OCI-LY3 (cell line): ENCODE measurements around the gene SSR4.

Experiments used
- H2AFZ ChIP-seq: fragments of 200-600, 300-600 bp; shearing (Covaris generic); 2 replicates; pipeline ENCODE4 v1.6.0; 2014; ENCODE audit warnings: antibody characterized with exemption, low read depth, low read length
- H3K27ac ChIP-seq: fragments of 200-600, 300-600 bp; sonication (generic); 2 replicates; pipeline ENCODE4 v1.5.1; 2014; ENCODE audit warnings: mild to moderate bottlenecking, low read length, moderate library complexity, mixed read lengths
- H3K27me3 ChIP-seq: fragments of 200-600, 300-600 bp; sonication (generic); 2 replicates; pipeline ENCODE4 v1.6.1; 2014; ENCODE audit warnings: low read depth, low read length, mixed read lengths
- H3K36me3 ChIP-seq: fragments of 200-600, 300-600 bp; sonication (generic); replicated peaks from 2 replicates; pipeline ENCODE3; 2014; ENCODE audit warnings: low read depth, low read length, mixed read lengths
- H3K4me1 ChIP-seq: fragments of 300-600, 200-600 bp; sonication (generic); 2 replicates; pipeline ENCODE4 v1.6.1; 2014; ENCODE audit warnings: low read length, mixed read lengths
- H3K4me2 ChIP-seq: fragments of 200-600, 300-600 bp; sonication (generic); 2 replicates; pipeline ENCODE4 v1.6.1; 2014; ENCODE audit warnings: low read length, mixed read lengths
- H3K4me3 ChIP-seq: fragments of 300-600, 200-600 bp; sonication (generic); 2 replicates; pipeline ENCODE4 v1.5.1; 2014; ENCODE audit warnings: antibody characterized with exemption, mild to moderate bottlenecking, low read length, moderate library complexity
- H3K79me2 ChIP-seq: fragments of 300-600, 200-600 bp; shearing (Covaris generic); 2 replicates; pipeline ENCODE4 v1.6.1; 2014; ENCODE audit warnings: mild to moderate bottlenecking, low read length, mixed read lengths
- H3K9ac ChIP-seq: fragments of 300-600, 200-600 bp; shearing (Covaris generic); 2 replicates; pipeline ENCODE4 v1.6.0; 2014; ENCODE audit warnings: mild to moderate bottlenecking, low read length, moderate library complexity
- H3K9me3 ChIP-seq: fragments of 200-600, 300-600 bp; shearing (Covaris generic); 2 replicates; pipeline ENCODE4 v1.6.1; 2014; ENCODE audit warnings: low read length, mixed read lengths; ENCODE audit not compliant: insufficient read depth
- H4K20me1 ChIP-seq: fragments of 200-600, 300-600 bp; sonication (generic); 2 replicates; pipeline ENCODE4 v1.6.1; 2016; ENCODE audit warnings: low read length, mixed read lengths; ENCODE audit not compliant: insufficient read depth
- EZH2phosphoT487 ChIP-seq: fragments of 200-600 bp; shearing (Covaris generic); IDR thresholded peaks from 2 replicates; pipeline ENCODE4 v1.6.1; 2018; ENCODE audit warnings: antibody characterized with exemption, mixed run types, low read depth
- TF ChIP-seq, protein P1 (sequence below): fragments of 200-600, 300-600 bp; sonication (generic); IDR thresholded peaks from 2 replicates; pipeline ENCODE4 v1.5.1; 2014; ENCODE audit warnings: antibody characterized with exemption, low read length, low read depth

SSR4 gene

GRCh38 chrX:153791104-153791852, 3.2 kb upstream of the SSR4 start:
- Histone ChIP-seq H3K9me3 (no peaks in the 10 kb centered on the region), H3K4me1 (peaks cover 17% of the 10 kb centered on the region), H3K27me3 (no peaks in the 10 kb centered on the region), H3K79me2 (peaks cover 46% of the 10 kb centered on the region), H4K20me1 (peaks cover 2% of the 10 kb centered on the region; the same call in 1 of the 2 replicates), H2AFZ (no peak overlapping the region), H3K36me3 (peaks cover 10% of the 10 kb centered on the region), H3K27ac (no peak overlapping the region), H3K9ac (no peak overlapping the region), H3K4me2 (no peak overlapping the region), H3K4me3 (no peak overlapping the region)
- TF ChIP-seq, protein P1, sequence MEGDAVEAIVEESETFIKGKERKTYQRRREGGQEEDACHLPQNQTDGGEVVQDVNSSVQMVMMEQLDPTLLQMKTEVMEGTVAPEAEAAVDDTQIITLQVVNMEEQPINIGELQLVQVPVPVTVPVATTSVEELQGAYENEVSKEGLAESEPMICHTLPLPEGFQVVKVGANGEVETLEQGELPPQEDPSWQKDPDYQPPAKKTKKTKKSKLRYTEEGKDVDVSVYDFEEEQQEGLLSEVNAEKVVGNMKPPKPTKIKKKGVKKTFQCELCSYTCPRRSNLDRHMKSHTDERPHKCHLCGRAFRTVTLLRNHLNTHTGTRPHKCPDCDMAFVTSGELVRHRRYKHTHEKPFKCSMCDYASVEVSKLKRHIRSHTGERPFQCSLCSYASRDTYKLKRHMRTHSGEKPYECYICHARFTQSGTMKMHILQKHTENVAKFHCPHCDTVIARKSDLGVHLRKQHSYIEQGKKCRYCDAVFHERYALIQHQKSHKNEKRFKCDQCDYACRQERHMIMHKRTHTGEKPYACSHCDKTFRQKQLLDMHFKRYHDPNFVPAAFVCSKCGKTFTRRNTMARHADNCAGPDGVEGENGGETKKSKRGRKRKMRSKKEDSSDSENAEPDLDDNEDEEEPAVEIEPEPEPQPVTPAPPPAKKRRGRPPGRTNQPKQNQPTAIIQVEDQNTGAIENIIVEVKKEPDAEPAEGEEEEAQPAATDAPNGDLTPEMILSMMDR: no peak
- TF ChIP-seq EZH2phosphoT487: no peak

GRCh38 chrX:153792368-153792767, 2.1 kb upstream of the SSR4 start:
- TF ChIP-seq, protein P1: no peak
- TF ChIP-seq EZH2phosphoT487: no peak
- Histone ChIP-seq H3K79me2 (peaks cover 56% of the 10 kb centered on the region), H3K9me3 (no peaks in the 10 kb centered on the region), H2AFZ (no peak overlapping the region), H3K27ac (no peak overlapping the region), H3K27me3 (no peaks in the 10 kb centered on the region), H3K4me2 (no peak overlapping the region), H3K4me3 (no peak overlapping the region), H3K36me3 (peaks cover 19% of the 10 kb centered on the region), H3K9ac (no peak overlapping the region), H4K20me1 (peaks cover 5% of the 10 kb centered on the region; the same call in 1 of the 2 replicates), H3K4me1 (peaks cover 18% of the 10 kb centered on the region)

GRCh38 chrX:153793291-153793690, 1.2 kb upstream of the SSR4 start:
- peaks cover 56% of the 10 kb centered on the region for H3K79me2 ChIP-seq
- H3K4me1 ChIP-seq: peaks cover 18% of the 10 kb centered on the region
- H3K9me3 ChIP-seq: no peaks in the 10 kb centered on the region
- H3K27me3 ChIP-seq: no peaks in the 10 kb centered on the region
- H3K36me3 ChIP-seq: peaks cover 22% of the 10 kb centered on the region
- H3K9ac ChIP-seq: peak overlapping the region; percentile 83
- peaks cover 5% of the 10 kb centered on the region; the same call in 1 of the 2 replicates for H4K20me1 ChIP-seq
- peak overlapping the region; percentile 92 for H3K4me2 ChIP-seq
- H3K27ac ChIP-seq: peak overlapping the region; percentile 80
- no peak overlapping the region for H2AFZ ChIP-seq
- TF ChIP-seq, protein P1: no peak
- TF ChIP-seq EZH2phosphoT487: no peak
- H3K4me3 ChIP-seq: peak overlapping the region; percentile 96

DNA sequence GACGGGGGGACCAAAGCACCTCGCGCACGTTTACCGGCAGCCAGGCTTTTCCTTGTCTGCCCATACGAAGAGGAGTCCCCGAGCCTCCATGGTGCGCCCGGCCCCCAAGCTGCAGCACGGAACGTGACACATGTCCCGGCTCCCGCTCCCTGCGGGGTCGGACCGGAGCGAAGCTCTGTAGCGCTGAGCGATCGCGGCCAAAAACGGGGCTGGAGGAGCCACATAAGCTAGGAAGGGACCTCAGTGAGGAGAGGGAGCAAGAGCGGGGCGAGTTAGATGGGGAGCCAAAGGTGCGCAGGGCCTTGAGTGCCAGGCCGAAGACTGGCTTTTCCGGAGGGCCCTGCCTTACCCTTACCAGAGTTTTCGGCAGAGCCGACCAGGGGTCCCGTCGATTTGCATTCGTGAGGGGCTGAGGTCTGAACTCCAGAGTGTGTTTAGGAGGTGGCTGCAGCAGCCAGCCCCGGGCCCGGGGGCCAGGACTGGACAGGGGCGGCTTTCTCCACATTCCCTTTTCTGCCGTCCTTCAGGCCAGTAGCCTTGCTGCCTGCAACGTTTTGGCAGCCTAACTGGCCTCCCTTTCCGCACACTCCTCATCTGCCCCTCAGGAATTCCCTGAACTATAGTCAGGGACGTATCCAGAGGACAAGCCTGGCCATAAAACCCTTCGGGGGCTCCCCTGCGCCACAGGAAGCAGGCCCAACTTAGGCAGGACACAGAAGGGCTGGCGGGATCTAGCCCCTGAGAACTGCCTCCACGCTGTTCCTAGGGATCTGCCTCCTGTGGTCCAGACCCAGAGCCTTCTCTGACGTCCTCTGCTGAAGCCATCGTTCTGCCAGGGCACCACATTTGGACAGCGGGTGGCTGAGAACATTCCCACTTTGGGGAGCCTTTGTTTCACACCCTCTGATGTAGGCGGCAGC, 689 bp downstream of the SSR4 start:
- Histone ChIP-seq H3K27ac (peak overlapping the region; percentile 63), H3K27me3 (no peaks in the 10 kb centered on the region), H3K4me1 (peaks cover 18% of the 10 kb centered on the region), H3K79me2 (peaks cover 56% of the 10 kb centered on the region), H2AFZ (no peak overlapping the region), H3K4me3 (peak overlapping the region; percentile 96), H3K9ac (peak overlapping the region; percentile 99), H3K4me2 (peak overlapping the region; percentile 95), H3K9me3 (no peaks in the 10 kb centered on the region), H3K36me3 (peaks cover 27% of the 10 kb centered on the region), H4K20me1 (peaks cover 5% of the 10 kb centered on the region; the same call in 1 of the 2 replicates)
- TF ChIP-seq EZH2phosphoT487: no peak
- TF ChIP-seq, protein P1: no peak
